ENCODE results near the gene PRRT4. TPM values are rescaled to one million over a fixed set of nuclear protein-coding genes. Genes with fewer than 3 reads are reported as not detected.

The PRRT4 gene
- total RNA-seq = 1 to 10 TPM in 1 of 3 donors, under 1 TPM in 1, not detected in 1; 0.43 to 3.1 TPM
- long read RNA-seq, donor 1, partial matches to known transcripts = 1 of 3 reads
- long read RNA-seq, donor 1, other reads (novel, unspliced or antisense) = 2 of 3 reads
- long read RNA-seq, donor 2 = 0 reads

DNA sequence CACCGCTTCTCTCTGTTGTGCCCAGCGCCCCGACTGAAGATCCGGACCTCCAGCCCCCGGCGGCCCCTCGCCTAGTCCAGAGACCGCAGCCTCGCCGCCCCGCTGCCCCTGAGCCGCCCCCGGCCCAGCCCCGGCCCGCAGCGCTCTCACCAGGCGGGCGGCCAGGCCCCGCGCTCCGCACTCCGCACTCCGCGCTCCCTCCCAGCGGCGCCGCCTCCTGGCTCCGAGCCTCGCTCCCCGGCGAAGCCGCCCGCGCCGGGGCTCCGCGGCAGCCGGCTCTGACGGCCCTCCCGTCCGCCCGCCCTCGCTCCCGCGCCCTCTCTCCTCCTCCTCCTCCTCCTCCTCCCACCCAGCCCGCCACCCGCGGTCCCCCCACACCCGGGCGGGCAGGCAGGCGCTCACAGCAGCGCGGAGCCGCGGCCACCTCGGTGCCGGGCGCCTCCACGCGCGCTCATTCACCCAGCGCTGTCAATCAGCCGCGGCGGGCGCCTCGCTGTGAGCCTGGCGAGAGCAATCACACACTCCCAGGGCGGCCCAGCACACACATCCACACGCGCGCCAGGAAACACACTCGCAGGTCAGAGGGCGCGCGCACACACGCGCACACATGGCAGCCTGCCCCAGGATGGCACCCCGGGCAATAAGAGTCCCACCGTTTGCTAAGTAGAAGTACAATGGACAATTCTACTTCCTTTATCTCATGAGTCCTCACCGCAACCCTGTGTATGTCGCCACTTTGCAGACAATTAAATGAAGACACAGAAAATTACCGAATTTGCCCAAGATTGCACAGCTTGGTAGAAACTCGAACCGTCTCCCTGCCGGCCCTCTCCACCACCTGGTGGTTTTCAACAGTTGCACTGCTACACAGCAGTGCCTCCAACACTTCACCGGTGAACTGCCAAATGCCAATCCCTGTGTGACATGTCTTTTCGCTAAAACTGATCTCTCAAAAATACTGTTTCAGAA lies at the start of gene PRRT4:
PRRT4 (minus strand) TSS at position 280 of the 969 bp plus-strand sequence.
- TF ChIP-seq, protein P1, sequence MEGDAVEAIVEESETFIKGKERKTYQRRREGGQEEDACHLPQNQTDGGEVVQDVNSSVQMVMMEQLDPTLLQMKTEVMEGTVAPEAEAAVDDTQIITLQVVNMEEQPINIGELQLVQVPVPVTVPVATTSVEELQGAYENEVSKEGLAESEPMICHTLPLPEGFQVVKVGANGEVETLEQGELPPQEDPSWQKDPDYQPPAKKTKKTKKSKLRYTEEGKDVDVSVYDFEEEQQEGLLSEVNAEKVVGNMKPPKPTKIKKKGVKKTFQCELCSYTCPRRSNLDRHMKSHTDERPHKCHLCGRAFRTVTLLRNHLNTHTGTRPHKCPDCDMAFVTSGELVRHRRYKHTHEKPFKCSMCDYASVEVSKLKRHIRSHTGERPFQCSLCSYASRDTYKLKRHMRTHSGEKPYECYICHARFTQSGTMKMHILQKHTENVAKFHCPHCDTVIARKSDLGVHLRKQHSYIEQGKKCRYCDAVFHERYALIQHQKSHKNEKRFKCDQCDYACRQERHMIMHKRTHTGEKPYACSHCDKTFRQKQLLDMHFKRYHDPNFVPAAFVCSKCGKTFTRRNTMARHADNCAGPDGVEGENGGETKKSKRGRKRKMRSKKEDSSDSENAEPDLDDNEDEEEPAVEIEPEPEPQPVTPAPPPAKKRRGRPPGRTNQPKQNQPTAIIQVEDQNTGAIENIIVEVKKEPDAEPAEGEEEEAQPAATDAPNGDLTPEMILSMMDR (IDR thresholded peaks at IDR 0.05) = no peak
- DNase-seq = peak in 2 of 3 donors; percentile 21 to 46
- no peaks in the 10 kb centered on the region for H3K36me3 ChIP-seq (ENCODE audit: low read depth)
- no peaks in the 10 kb centered on the region for H3K9me3 ChIP-seq
- ATAC-seq = peak; percentile 78
- H3K4me1 ChIP-seq (ENCODE audit: low read depth) = peaks cover 2% of the 10 kb centered on the region
- intact Hi-C loops (cut with DNase I, micrococcal nuclease) = no loop called here
- no peak within 1 kb of the TSS for H3K4me3 ChIP-seq

- TF ChIP-seq, protein P1 (IDR thresholded peaks at IDR 0.05) = no peak
- Histone ChIP-seq H3K4me1 (ENCODE audit: low read depth) (peaks cover 11% of the 10 kb centered on the region), H3K36me3 (ENCODE audit: low read depth) (no peaks in the 10 kb centered on the region), H3K9me3 (no peaks in the 10 kb centered on the region), H3K4me3 (no peak overlapping the region)
- no peak for DNase-seq
- no peak for ATAC-seq
- intact Hi-C loops (cut with DNase I, micrococcal nuclease) = no loop called here
Measured at GRCh38 chr7:128410451-128410753, 48.9 kb upstream of the PRRT4 start.

DNA sequence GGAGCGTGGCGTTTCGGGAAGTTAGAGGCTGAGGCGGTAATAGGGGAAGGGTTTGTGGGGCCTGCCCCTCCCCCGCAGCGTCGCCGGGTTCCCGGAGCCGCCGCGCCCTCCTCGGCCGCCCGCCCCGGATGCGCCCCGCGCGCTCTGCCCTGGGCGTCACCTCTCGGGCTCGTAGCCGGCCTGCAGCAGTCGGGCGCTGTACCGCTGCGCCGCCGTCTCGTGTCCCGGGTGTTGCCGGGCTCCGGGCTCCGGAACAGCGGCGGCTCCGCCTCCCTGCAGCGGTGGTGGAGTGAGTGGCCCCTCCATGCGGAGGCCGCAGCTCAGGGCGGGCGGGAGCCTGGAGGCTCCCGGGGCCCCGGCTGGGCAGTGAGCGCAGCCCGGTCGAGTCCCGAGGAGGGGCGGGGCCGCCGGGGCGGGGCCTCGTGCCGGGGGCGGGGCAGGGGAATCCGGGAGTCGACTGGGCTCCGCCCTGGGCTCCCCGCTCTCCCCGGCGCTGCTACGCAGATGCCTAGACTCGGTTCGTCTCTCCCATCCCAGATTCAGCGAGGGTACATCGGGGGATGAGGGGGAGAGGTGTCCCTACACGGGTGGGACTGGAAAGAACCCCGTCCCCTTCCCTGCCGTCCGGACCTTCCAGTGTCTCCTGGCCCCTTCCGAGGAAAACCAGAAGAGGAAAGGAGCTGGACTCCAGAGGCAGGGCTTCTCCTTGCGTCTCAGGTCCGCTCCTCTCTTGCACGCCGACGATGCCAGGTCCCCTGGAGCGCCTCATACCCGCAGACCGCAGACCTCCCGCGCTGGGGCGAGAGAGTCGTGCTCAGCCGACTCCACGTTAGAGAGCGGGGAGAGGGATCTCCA lies 48.3 kb upstream of the PRRT4 start, which contains the start of gene IMPDH1:
IMPDH1 (minus strand) TSS at position 387 of the 855 bp plus-strand sequence; CDS start at position 306, 81 bp downstream.
- Histone ChIP-seq H3K36me3 (ENCODE audit: low read depth) (no peaks in the 10 kb centered on the region), H3K9me3 (no peaks in the 10 kb centered on the region), H3K4me3 (peak within 1 kb of the TSS; percentile 20), H3K4me1 (ENCODE audit: low read depth) (peaks cover 11% of the 10 kb centered on the region)
- DNase-seq = peak; percentile 93 to 96 (median 94)
- ATAC-seq = peak; percentile 92
- TF ChIP-seq, protein P1 (IDR thresholded peaks at IDR 0.05) = no peak
- intact Hi-C loops (cut with DNase I, micrococcal nuclease) = no loop called here

DNA sequence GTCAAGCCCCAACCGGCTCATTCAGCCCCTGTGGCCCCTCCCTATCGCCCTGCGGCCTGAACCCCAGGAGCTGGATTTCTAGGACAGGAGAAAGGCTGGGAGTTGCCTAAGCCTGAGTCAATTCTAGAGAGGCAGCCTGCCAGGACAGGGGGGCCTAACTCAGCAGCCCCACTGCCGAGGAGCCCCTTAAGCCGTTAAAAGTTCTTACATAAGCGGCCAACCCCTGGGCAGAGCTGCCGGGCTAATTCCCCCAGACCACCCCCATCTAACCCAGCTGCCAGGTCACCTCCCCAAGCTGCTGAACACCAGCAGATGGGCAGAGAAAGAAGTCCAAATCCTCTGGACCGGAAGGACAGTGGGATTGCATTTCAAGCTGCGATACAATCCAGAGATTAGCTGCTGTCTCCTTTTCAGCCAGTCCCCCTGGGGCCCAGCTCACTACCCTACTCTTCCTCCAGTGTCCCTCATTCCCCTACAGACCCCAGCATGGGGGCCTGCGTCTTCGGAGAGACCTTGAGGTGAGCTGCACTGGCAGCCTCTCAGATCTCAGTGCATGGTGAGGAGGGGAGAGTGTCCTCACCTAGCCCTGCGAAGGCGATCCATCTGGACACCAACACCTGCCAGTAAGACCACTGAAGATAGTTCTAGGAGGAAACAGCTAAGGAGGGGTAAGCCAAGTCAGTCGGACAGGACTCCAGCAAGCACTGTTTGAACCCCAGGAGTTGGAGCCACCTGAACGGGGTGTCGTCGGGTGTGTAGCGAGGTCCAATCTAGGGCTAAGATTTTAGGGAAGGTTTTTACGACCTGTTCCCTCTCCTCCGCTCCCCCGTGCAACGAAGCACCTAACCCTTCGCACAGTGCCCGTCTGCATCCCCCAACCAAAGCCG lies 47.5 kb upstream of the PRRT4 start:
- ATAC-seq (no peak), DNase-seq (peak in 1 of 3 donors; percentile 20)
- TF ChIP-seq, protein P1 (IDR thresholded peaks at IDR 0.05) = no peak
- Histone ChIP-seq H3K4me1 (ENCODE audit: low read depth) (peaks cover 18% of the 10 kb centered on the region), H3K36me3 (ENCODE audit: low read depth) (no peaks in the 10 kb centered on the region), H3K4me3 (no peak overlapping the region), H3K9me3 (no peaks in the 10 kb centered on the region)
- intact Hi-C loops (cut with DNase I, micrococcal nuclease) = no loop called here

Data from mucosa of descending colon (tissue), 3 donors.